SK-N-SH (cell line): ENCODE data around the gene PIGN. TPM values are rescaled to one million over a fixed set of nuclear protein-coding genes. Genes with fewer than 3 reads are reported as not detected.

Experiments
- CTCF ChIA-PET: fragments of 300-600, 350-600 bp; formaldehyde crosslinking; extraction: SDS; loops from one replicate; lab custom pipeline; 2021; lab: Yijun Ruan, JAX
- POLR2A ChIA-PET: fragments of 350-600 bp; sonication (Branson Sonifier 250); formaldehyde crosslinking; extraction: SDS; loops from one replicate; lab custom pipeline; 2020; ENCODE audit warnings: antibody characterized with exemption, inconsistent platforms; lab: Yijun Ruan, JAX
- DNase-seq: peaks from one replicate; pipeline ENCODE4 v3.0.0; 2012
- H2AFZ ChIP-seq: fragments of 200-600 bp; sonication (generic); 2 replicates; pipeline ENCODE4 v1.8.1; 2016; ENCODE audit warnings: antibody characterized with exemption, mild to moderate bottlenecking, low read depth
- H3F3A ChIP-seq: fragments of 200-600 bp; sonication (generic); replicated peaks from 2 replicates; pipeline ENCODE3; 2016; ENCODE audit warnings: antibody characterized with exemption, mild to moderate bottlenecking; ENCODE audit not compliant: insufficient read depth
- H3K27ac ChIP-seq, 2 experiments: fragments of 200-500 bp in 1 of 2; fragments of 200-600 bp in 1 of 2; sonication (Bioruptor generic) in 1 of 2; sonication (generic), shearing (Covaris generic) in 1 of 2; 2 replicates each; pipeline versions ENCODE4 v1.5.1 to v1.6.1; 2014 to 2016; ENCODE audit warnings: low read depth in 2 of 2, inconsistent platforms in 1 of 2, low read length in 1 of 2, mild to moderate bottlenecking in 1 of 2, mixed read lengths in 1 of 2
- H3K27me3 ChIP-seq: fragments of 200-600 bp; sonication (generic), shearing (Covaris generic); 2 replicates; pipeline ENCODE4 v1.6.1; 2016; ENCODE audit warnings: mixed run types; ENCODE audit not compliant: insufficient read depth
- H3K36me3 ChIP-seq, 2 experiments: fragments of 200-500 bp in 1 of 2; fragments of 200-600 bp in 1 of 2; sonication (Bioruptor generic) in 1 of 2; sonication (generic) in 1 of 2; replicated peaks in 1 of 2; 2 replicates each; pipeline versions ENCODE3 to v1.5.1; 2014 to 2016; ENCODE audit warnings: low read length in 1 of 2, mild to moderate bottlenecking in 1 of 2; ENCODE audit not compliant: insufficient read depth in 2 of 2, control insufficient read depth in 1 of 2
- H3K4me1 ChIP-seq, 2 experiments: fragments of 200-500 bp in 1 of 2; fragments of 200-600 bp in 1 of 2; sonication (Bioruptor generic) in 1 of 2; sonication (generic), shearing (Covaris generic) in 1 of 2; 2 replicates each; pipeline versions ENCODE4 v1.5.1 to v1.6.1; 2014 to 2016; ENCODE audit warnings: low read depth in 1 of 2, low read length in 1 of 2, mixed run types in 1 of 2; ENCODE audit not compliant: insufficient read depth in 2 of 2, control insufficient read depth in 1 of 2
- H3K4me2 ChIP-seq: fragments of 200-600 bp; sonication (generic), shearing (Covaris generic); 2 replicates; pipeline ENCODE4 v1.6.1; 2017; ENCODE audit warnings: mixed run types
- H3K4me3 ChIP-seq, 2 experiments: fragments of 200-500 bp in 1 of 2; fragments of 200-600 bp in 1 of 2; sonication (Bioruptor generic) in 1 of 2; sonication (generic), shearing (Covaris generic) in 1 of 2; 2 replicates each; pipeline versions ENCODE4 v1.5.1 to v1.8.1; 2014 to 2016; ENCODE audit warnings: low read depth in 2 of 2, inconsistent platforms in 1 of 2, low read length in 1 of 2, mild to moderate bottlenecking in 1 of 2, mixed read lengths in 1 of 2, moderate library complexity in 1 of 2
- H3K79me2 ChIP-seq: fragments of 200-600 bp; sonication (generic); 2 replicates; pipeline ENCODE4 v1.8.1; 2017; ENCODE audit warnings: mild to moderate bottlenecking; ENCODE audit not compliant: insufficient read depth
- H3K9ac ChIP-seq: fragments of 200-600 bp; sonication (generic); 2 replicates; pipeline ENCODE4 v1.6.1; 2017; ENCODE audit warnings: mixed run types
- H3K9me2 ChIP-seq: fragments of 200-600 bp; sonication (generic); 2 replicates; pipeline ENCODE4 v1.6.1; 2017; ENCODE audit warnings: mixed run types
- H3K9me3 ChIP-seq: fragments of 200-600 bp; sonication (generic); 2 replicates; pipeline ENCODE4 v1.6.1; 2017; ENCODE audit warnings: mixed run types, mild to moderate bottlenecking, moderate library complexity
- H4K20me1 ChIP-seq: fragments of 200-600 bp; sonication (generic); 2 replicates; pipeline ENCODE4 v1.6.1; 2017; ENCODE audit warnings: mild to moderate bottlenecking, mixed run types; ENCODE audit not compliant: insufficient read depth
- CTCF ChIP-seq: fragments of 200-600 bp; sonication (generic); IDR thresholded peaks from 2 replicates; pipeline ENCODE4 v1.6.1; 2017; ENCODE audit warnings: antibody characterized with exemption, mild to moderate bottlenecking, moderate library complexity
- ELF1 ChIP-seq: IDR thresholded peaks from 2 replicates; pipeline ENCODE4 v1.4.0; 2012
- EP300 ChIP-seq, 2 experiments: IDR thresholded peaks; 2 replicates each; pipeline versions ENCODE4 v1.4.0 to v1.6.1; 2012; ENCODE audit warnings: borderline replicate concordance in 1 of 2, low read depth in 1 of 2, low read length in 1 of 2
- EZH2phosphoT487 ChIP-seq: fragments of 200-600 bp; sonication (generic); IDR thresholded peaks from 2 replicates; pipeline ENCODE4 v1.6.1; 2017; ENCODE audit warnings: low read depth, mixed run types, mild to moderate bottlenecking, antibody characterized with exemption, moderate library complexity, borderline replicate concordance
- FOSL2 ChIP-seq: IDR thresholded peaks from 2 replicates; pipeline ENCODE4 v1.4.0; 2012; ENCODE audit warnings: low read depth, mild to moderate bottlenecking, moderate library complexity, borderline replicate concordance
- GABPA ChIP-seq: IDR thresholded peaks from 2 replicates; pipeline ENCODE4 v1.4.0; 2012; ENCODE audit warnings: low read depth, mild to moderate bottlenecking
- GATA2 ChIP-seq: sonication (generic); formaldehyde crosslinking; IDR thresholded peaks from 2 replicates; pipeline ENCODE4 v1.5.0; 2020; ENCODE audit warnings: mild to moderate bottlenecking, missing genetic modification reagents
- JUND ChIP-seq: IDR thresholded peaks from 2 replicates; pipeline ENCODE4 v1.4.0; 2012
- POLR2AphosphoS5 ChIP-seq: IDR thresholded peaks from 2 replicates; pipeline ENCODE4 v1.6.1; 2012; ENCODE audit warnings: low read depth, low read length
- RAD21 ChIP-seq: IDR thresholded peaks from 2 replicates; pipeline ENCODE4 v1.6.1; 2012; ENCODE audit warnings: mild to moderate bottlenecking, low read length
- RCOR1 ChIP-seq: fragments of 150-350 bp; IDR thresholded peaks from 2 replicates; pipeline ENCODE4 v1.6.1; 2017; ENCODE audit warnings: antibody characterized with exemption, low read length
- REST ChIP-seq: IDR thresholded peaks from 2 replicates; pipeline ENCODE4 v1.6.1; 2012; ENCODE audit warnings: mild to moderate bottlenecking, low read depth, low read length, moderate library complexity
- RXRA ChIP-seq: IDR thresholded peaks from 2 replicates; pipeline ENCODE4 v1.4.0; 2012; ENCODE audit warnings: low read depth, mild to moderate bottlenecking, borderline replicate concordance
- SIN3A ChIP-seq: IDR thresholded peaks from 2 replicates; pipeline ENCODE4 v1.6.1; 2012; ENCODE audit warnings: low read depth, mild to moderate bottlenecking, low read length, moderate library complexity, borderline replicate concordance
- TAF1 ChIP-seq: IDR thresholded peaks from 2 replicates; pipeline ENCODE4 v1.6.1; 2012; ENCODE audit warnings: low read depth, mild to moderate bottlenecking, low read length, moderate library complexity, borderline replicate concordance
- TCF12 ChIP-seq: IDR thresholded peaks from 2 replicates; pipeline ENCODE4 v1.4.0; 2012
- WGBS: methylation state at CpG from one replicate; pipeline ENCODE4 v1.1.6; 2017; ENCODE audit warnings: low lambda C conversion rate; 5-methylcytosine and 5-hydroxymethylcytosine counted together
- polyA plus RNA-seq, 3 experiments: library from polyadenylated mRNA; depleted of rRNA; stranded (reverse); fragments of >200 nt; gene quantifications; 2 replicates each; pipeline ENCODE4 v1.2.3, GENCODE V29; 2012
- TF ChIP-seq, protein P1 (sequence below): IDR thresholded peaks from 2 replicates; pipeline ENCODE4; 2012
- TF ChIP-seq, protein P2 (sequence below): IDR thresholded peaks from 2 replicates; pipeline ENCODE4 v1.4.0; 2012; ENCODE audit warnings: low read depth, borderline replicate concordance
- TF ChIP-seq, protein P3 (sequence below): IDR thresholded peaks from 2 replicates; pipeline ENCODE4 v1.4.0; 2012; ENCODE audit warnings: low read depth
- TF ChIP-seq, protein P4 (sequence below): fragments of 150-350 bp; IDR thresholded peaks from 2 replicates; pipeline ENCODE4 v1.6.1; 2016; ENCODE audit warnings: mild to moderate bottlenecking, low read depth, low read length

PIGN gene
- polyA plus RNA-seq, 1 of the 3 experiments (the other 2 are of a cell fraction), result 6.1 TPM

GRCh38 chr18:62033756-62034155 lies 153.1 kb downstream of the PIGN start (continued):
- no peak for TF ChIP-seq RCOR1
- no peak for TF ChIP-seq FOSL2
- TF ChIP-seq GATA2 (CRISPR knock-in tag), result no peak
- TF ChIP-seq, protein P1, sequence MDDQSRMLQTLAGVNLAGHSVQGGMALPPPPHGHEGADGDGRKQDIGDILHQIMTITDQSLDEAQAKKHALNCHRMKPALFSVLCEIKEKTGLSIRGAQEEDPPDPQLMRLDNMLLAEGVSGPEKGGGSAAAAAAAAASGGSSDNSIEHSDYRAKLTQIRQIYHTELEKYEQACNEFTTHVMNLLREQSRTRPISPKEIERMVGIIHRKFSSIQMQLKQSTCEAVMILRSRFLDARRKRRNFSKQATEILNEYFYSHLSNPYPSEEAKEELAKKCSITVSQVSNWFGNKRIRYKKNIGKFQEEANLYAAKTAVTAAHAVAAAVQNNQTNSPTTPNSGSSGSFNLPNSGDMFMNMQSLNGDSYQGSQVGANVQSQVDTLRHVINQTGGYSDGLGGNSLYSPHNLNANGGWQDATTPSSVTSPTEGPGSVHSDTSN, result no peak
- TF ChIP-seq TCF12, result no peak
- no peak for TF ChIP-seq SIN3A
- TF ChIP-seq POLR2AphosphoS5, result no peak
- TF ChIP-seq TAF1, result no peak
- no peak for TF ChIP-seq GABPA
- no peak for TF ChIP-seq EZH2phosphoT487
- no peak for TF ChIP-seq ELF1
- no peak for TF ChIP-seq RAD21

GRCh38 chr18:62033207-62033606 lies 153.6 kb downstream of the PIGN start:
- CTCF ChIA-PET, result no interaction called here
- Histone ChIP-seq H3K9me3 (no peaks in the 10 kb centered on the region), H3K4me1 (peaks cover 0 to 6% of the 10 kb centered on the region in 2 experiments; a peak in 1 of 4 replicates), H3K9ac (no peak overlapping the region), H3K27me3 (no peaks in the 10 kb centered on the region), H2AFZ (no peak overlapping the region), H3K27ac (no peak overlapping the region), H3K79me2 (no peaks in the 10 kb centered on the region), H3F3A (peaks cover 2% of the 10 kb centered on the region), H3K36me3 (no peaks in the 10 kb centered on the region), H3K4me2 (no peak overlapping the region), H3K9me2 (no peaks in the 10 kb centered on the region), H3K4me3 (no peak overlapping the region), H4K20me1 (no peaks in the 10 kb centered on the region)
- DNase-seq, result no peak
- WGBS, result 66% methylated on average over 5 of the region's 5 CpGs
- POLR2A ChIA-PET, result no interaction called here
- no peak for TF ChIP-seq CTCF
- no peak for TF ChIP-seq RCOR1
- TF ChIP-seq, protein P2, sequence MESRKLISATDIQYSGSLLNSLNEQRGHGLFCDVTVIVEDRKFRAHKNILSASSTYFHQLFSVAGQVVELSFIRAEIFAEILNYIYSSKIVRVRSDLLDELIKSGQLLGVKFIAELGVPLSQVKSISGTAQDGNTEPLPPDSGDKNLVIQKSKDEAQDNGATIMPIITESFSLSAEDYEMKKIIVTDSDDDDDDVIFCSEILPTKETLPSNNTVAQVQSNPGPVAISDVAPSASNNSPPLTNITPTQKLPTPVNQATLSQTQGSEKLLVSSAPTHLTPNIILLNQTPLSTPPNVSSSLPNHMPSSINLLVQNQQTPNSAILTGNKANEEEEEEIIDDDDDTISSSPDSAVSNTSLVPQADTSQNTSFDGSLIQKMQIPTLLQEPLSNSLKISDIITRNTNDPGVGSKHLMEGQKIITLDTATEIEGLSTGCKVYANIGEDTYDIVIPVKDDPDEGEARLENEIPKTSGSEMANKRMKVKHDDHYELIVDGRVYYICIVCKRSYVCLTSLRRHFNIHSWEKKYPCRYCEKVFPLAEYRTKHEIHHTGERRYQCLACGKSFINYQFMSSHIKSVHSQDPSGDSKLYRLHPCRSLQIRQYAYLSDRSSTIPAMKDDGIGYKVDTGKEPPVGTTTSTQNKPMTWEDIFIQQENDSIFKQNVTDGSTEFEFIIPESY, result no peak
- TF ChIP-seq, protein P3, sequence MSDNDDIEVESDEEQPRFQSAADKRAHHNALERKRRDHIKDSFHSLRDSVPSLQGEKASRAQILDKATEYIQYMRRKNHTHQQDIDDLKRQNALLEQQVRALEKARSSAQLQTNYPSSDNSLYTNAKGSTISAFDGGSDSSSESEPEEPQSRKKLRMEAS, result no peak
- TF ChIP-seq JUND, result no peak
- no peak for TF ChIP-seq EZH2phosphoT487
- TF ChIP-seq, protein P4, sequence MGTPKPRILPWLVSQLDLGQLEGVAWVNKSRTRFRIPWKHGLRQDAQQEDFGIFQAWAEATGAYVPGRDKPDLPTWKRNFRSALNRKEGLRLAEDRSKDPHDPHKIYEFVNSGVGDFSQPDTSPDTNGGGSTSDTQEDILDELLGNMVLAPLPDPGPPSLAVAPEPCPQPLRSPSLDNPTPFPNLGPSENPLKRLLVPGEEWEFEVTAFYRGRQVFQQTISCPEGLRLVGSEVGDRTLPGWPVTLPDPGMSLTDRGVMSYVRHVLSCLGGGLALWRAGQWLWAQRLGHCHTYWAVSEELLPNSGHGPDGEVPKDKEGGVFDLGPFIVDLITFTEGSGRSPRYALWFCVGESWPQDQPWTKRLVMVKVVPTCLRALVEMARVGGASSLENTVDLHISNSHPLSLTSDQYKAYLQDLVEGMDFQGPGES, result no peak
- no peak for TF ChIP-seq REST
- TF ChIP-seq EP300 (IDR thresholded peaks at IDR 0.05; ENCODE audit: borderline replicate concordance in 1 of 2, low read depth in 1 of 2, low read length in 1 of 2), result no peak
- no peak for TF ChIP-seq RXRA
- TF ChIP-seq SIN3A, result no peak
